ENCODE measurements around the gene STK39.

Gene STK39

DNA sequence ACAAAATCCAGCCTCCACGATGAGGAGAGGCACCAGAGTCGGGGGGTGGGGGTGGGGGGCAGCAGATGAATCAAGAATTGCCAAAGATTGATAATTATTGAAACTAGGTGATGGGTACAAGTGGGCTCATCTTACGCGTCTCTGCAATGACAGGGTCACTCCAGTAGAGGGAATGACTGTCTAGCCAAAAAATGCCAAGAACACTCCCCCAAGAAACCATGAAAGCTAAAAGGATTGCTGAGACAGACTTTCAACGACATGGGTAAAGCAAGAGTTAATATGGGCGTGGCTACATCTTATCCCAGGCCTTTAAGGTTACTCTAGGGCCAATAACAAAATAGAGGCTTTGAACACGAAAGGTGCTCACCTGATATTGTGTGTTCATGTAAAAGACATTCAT lies 86.5 kb downstream of the STK39 start:
- peak; percentile 17 for TF ChIP-seq CTCF (IDR thresholded peaks at IDR 0.05; ENCODE audit: low read length, missing control alignments)
- no peak for DNase-seq (ENCODE audit: low read depth)
- H3K4me3 ChIP-seq (replicated peaks; ENCODE audit: low read depth, low read length) = no peak overlapping the region

DNA sequence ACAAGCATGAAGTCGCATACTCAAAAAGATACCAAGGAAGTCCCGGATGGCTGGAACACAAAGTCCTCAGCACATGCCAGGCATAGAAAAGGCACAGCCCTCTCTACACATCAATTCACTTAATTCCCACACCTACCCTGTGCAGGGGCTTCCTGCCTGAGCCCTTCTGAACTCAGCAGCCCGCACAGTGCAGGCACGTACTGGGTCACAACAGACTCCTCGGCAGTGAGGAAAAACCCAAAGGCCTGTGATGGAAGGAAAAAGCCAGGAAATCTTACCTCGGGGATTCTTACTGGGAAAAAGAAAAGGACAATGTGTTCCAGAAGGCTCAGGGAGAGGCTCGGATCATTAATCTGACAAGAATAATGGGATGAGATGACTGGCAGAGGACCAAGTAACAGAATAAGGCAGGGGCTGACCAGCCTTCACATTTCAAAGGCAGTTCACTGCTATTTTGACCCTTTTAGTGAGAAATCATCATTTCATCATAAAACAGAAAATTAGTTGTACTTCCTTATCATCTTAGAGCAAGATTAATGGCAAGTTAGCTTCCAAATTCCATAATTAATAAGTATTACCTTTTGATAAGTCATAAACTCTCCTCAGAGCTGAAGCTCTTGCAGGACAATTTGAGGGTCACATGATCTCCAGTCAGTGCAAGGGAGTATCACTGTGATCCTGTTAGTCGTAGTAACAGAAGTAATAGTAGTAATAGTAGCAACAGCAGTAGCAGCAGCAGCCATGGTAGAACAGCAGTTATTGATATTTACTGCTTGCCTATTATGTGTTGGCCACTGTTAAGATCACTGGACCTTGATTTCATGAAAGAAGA lies 87.4 kb downstream of the STK39 start:
- no peak for TF ChIP-seq CTCF (IDR thresholded peaks at IDR 0.05; ENCODE audit: low read length, missing control alignments)
- no peak overlapping the region for H3K4me3 ChIP-seq (replicated peaks; ENCODE audit: low read depth, low read length)
- no peak for DNase-seq (ENCODE audit: low read depth)

- DNase-seq (ENCODE audit: low read depth) = no peak
- TF ChIP-seq CTCF (IDR thresholded peaks at IDR 0.05; ENCODE audit: low read length, missing control alignments) = no peak
- H3K4me3 ChIP-seq (replicated peaks; ENCODE audit: low read depth, low read length) = no peak overlapping the region
Measured at GRCh38 chr2:168158586-168158985, 88.8 kb downstream of the STK39 start.

- no peak for TF ChIP-seq CTCF (IDR thresholded peaks at IDR 0.05; ENCODE audit: low read length, missing control alignments)
- no peak overlapping the region for H3K4me3 ChIP-seq (replicated peaks; ENCODE audit: low read depth, low read length)
- DNase-seq (ENCODE audit: low read depth) = peak; percentile 48
Measured at GRCh38 chr2:168157926-168158325, 89.5 kb downstream of the STK39 start.

GRCh38 chr2:168157070-168157469 lies 90.3 kb downstream of the STK39 start:
- no peak for DNase-seq (ENCODE audit: low read depth)

DNA sequence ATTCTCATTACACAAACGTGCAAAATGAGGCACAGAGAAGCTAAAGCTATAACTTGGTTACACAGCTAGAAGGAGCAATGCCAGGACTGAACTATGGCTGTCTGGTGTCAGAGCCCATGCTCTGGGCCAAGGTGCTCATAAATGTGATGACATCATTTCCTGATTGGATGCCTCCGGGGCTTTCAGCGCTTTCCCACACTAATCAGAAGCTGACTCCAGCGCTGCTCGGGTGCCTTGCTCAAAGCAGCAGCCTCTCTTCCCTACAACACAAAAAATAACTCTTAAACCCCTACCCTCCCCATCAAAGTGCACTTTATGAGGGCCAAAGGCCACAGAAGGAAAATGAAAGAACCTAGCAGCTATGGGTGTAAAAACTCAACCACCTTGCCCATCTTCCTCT lies 90.7 kb downstream of the STK39 start:
- TF ChIP-seq CTCF (IDR thresholded peaks at IDR 0.05; ENCODE audit: low read length, missing control alignments) = no peak
- H3K4me3 ChIP-seq (replicated peaks; ENCODE audit: low read depth, low read length) = no peak overlapping the region
- DNase-seq (ENCODE audit: low read depth) = peak; percentile 72

More at GRCh38 chr2:168157070-168157469, 90.3 kb downstream of the STK39 start:
- no peak overlapping the region for H3K4me3 ChIP-seq (replicated peaks; ENCODE audit: low read depth, low read length)
- TF ChIP-seq CTCF (IDR thresholded peaks at IDR 0.05; ENCODE audit: low read length, missing control alignments) = no peak

- TF ChIP-seq CTCF (IDR thresholded peaks at IDR 0.05; ENCODE audit: low read length, missing control alignments) = no peak
- no peak overlapping the region for H3K4me3 ChIP-seq (replicated peaks; ENCODE audit: low read depth, low read length)
- DNase-seq (ENCODE audit: low read depth) = no peak
Measured at GRCh38 chr2:168155680-168156079, 91.7 kb downstream of the STK39 start.
